Measurements from ENCODE around the gene MYOG. TPM values are rescaled to one million over a fixed set of nuclear protein-coding genes. Genes with fewer than 3 reads are reported as not detected.

MYOG gene
- total and polyA plus RNA-seq, 7 donors = 9.7 to 451 (median 160) TPM

DNA sequence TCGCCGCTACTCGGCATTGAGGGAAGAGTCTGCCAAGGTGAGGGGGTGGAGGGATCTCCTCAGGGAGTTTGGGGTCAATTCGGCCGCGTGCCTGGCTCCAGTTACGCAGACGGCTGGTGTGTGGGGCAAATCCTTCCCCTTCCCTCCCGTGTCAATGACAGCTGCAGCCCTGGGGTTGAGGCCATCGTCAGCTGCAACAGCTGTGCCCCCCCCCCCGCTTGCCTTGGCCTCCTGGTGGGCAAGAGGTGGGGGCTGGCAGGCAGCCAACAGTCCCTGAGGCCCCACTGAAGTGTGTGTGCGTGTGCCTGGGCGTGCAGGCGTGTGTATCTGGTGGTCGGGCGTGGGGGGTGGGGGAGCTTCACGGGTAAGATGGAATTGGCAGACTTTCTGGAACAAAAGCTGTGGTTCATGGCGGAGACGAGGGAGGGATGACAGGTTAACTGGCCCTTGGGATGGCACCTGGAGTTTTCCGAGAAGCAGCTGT, 33.9 kb downstream of the MYOG start:
- H3K9me3 ChIP-seq = no peaks in the 10 kb centered on the region
- peaks cover 0 to 82% of the 10 kb centered on the region in 2 donors for H3K36me3 ChIP-seq (ENCODE audit: insufficient read depth in 1 of 2, low read depth in 1 of 2)
- no peak overlapping the region for H3K27ac ChIP-seq
- WGBS, 3 donors = 28 to 41% (median 28%) methylated on average over 16 to 20 of the region's 20 CpGs
- DNase-seq = peak; percentile 65 to 69
- TF ChIP-seq, protein P1, sequence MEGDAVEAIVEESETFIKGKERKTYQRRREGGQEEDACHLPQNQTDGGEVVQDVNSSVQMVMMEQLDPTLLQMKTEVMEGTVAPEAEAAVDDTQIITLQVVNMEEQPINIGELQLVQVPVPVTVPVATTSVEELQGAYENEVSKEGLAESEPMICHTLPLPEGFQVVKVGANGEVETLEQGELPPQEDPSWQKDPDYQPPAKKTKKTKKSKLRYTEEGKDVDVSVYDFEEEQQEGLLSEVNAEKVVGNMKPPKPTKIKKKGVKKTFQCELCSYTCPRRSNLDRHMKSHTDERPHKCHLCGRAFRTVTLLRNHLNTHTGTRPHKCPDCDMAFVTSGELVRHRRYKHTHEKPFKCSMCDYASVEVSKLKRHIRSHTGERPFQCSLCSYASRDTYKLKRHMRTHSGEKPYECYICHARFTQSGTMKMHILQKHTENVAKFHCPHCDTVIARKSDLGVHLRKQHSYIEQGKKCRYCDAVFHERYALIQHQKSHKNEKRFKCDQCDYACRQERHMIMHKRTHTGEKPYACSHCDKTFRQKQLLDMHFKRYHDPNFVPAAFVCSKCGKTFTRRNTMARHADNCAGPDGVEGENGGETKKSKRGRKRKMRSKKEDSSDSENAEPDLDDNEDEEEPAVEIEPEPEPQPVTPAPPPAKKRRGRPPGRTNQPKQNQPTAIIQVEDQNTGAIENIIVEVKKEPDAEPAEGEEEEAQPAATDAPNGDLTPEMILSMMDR (IDR thresholded peaks at IDR 0.05) = no peak
- no peaks in the 10 kb centered on the region for H3K27me3 ChIP-seq (ENCODE audit: insufficient read depth in 3 of 3, low read length in 2 of 3)
- H3K4me1 ChIP-seq = peaks cover 7% of the 10 kb centered on the region
- peak; percentile 50 to 90 (median 75) for ATAC-seq
- intact Hi-C loops (cut with DNase I) = no loop called here
- no peak overlapping the region for H3K4me3 ChIP-seq

DNA sequence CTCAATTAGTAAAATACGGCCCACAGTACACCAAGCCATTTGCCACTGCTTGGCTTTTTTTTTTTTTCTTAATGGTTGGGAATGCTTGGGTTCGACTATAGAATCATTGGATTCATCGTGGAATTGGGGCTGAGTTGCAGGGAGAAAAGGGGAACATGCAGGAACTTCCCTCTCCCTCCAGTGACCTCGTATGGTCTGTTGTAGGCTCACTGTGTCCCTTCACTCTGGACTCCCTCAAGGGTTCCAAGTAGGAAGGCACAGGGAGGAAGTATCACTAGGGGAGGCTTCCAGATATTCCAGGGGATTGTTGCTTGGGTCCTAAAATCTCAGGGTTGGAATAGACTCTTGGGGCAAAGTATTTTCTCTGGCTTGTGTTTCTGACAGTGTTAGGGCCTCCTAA, 35.0 kb downstream of the MYOG start:
- Histone ChIP-seq H3K27ac (no peak overlapping the region), H3K4me3 (no peak overlapping the region), H3K9me3 (no peaks in the 10 kb centered on the region), H3K36me3 (ENCODE audit: insufficient read depth in 1 of 2, low read depth in 1 of 2) (peaks cover 0 to 82% of the 10 kb centered on the region in 2 donors), H3K27me3 (ENCODE audit: insufficient read depth in 3 of 3, low read length in 2 of 3) (no peaks in the 10 kb centered on the region), H3K4me1 (peaks cover 7% of the 10 kb centered on the region)
- ATAC-seq (no peak), DNase-seq (no peak)
- intact Hi-C loops (cut with DNase I) = no loop called here
- WGBS, 3 donors = 83 to 90% (median 88%) methylated on average over 4 of the region's 4 CpGs
- TF ChIP-seq, protein P1 (IDR thresholded peaks at IDR 0.05) = no peak

DNA sequence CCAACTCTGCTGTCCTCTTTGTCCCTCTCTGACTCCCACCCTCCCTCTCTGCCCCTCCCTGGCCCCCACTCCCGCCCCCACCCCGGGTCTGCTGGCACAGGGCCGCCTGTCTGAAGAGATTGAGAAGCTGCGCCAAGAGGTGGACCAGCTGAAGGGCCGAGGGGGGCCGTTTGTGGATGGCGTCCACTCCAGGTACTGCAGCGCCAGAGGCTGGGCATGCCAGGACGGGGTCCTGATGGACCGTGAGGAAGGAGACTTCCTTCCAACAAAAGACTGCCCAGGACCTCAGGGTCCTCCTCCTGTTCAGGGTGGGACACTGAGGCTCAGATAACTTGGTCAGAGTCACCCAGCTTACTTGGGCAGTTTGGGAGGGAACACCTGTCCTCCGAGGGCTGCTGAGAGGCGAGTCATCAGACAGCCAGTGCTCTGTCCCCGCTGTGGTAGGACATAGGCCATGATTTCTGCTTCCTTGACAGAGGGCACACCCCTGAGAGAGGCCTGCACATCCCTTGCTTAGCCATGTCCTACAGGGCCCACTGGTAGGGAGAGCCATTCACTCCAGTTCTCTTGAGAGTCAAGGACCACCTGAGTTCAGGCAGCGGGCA, 36.1 kb downstream of the MYOG start:
- Histone ChIP-seq H3K4me1 (peaks cover 7% of the 10 kb centered on the region), H3K9me3 (no peaks in the 10 kb centered on the region), H3K27me3 (ENCODE audit: insufficient read depth in 3 of 3, low read length in 2 of 3) (no peaks in the 10 kb centered on the region), H3K27ac (no peak overlapping the region), H3K36me3 (ENCODE audit: insufficient read depth in 1 of 2, low read depth in 1 of 2) (peaks cover 0 to 82% of the 10 kb centered on the region in 2 donors), H3K4me3 (no peak overlapping the region)
- WGBS, 3 donors = 75 to 89% (median 76%) methylated on average over 12 to 14 of the region's 14 CpGs
- TF ChIP-seq, protein P1 (IDR thresholded peaks at IDR 0.05) = no peak
- DNase-seq (no peak), ATAC-seq (peak in 1 of 4 donors; percentile 36)
- intact Hi-C loops (cut with DNase I) = no loop called here

DNA sequence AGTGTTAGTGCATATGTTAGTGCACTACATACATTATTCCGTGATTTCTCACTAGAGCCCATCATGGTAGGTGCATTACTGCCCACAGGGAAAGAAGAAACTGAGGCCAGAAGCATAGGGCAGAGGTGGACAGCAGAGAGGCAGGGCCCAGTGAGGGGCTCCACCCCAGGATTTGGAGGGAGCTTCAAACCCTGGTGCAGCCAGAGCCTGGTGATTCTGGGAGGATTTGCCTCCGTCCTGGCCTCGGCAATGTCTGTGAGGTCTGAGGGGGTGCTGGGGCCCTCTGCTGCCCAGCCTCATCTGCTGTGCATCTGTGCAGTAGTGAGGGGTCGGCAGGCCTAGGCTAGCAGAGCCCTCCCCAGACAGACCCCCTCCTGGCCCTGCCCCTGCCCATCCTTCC, 36.7 kb downstream of the MYOG start:
- Histone ChIP-seq H3K4me1 (peaks cover 7% of the 10 kb centered on the region), H3K27me3 (ENCODE audit: insufficient read depth in 3 of 3, low read length in 2 of 3) (no peaks in the 10 kb centered on the region), H3K27ac (no peak overlapping the region), H3K9me3 (no peaks in the 10 kb centered on the region), H3K36me3 (ENCODE audit: insufficient read depth in 1 of 2, low read depth in 1 of 2) (peaks cover 0 to 83% of the 10 kb centered on the region in 2 donors), H3K4me3 (no peak overlapping the region)
- WGBS, 3 donors = 82 to 87% (median 86%) methylated on average over 3 to 4 of the region's 4 CpGs
- no peak for DNase-seq
- TF ChIP-seq, protein P1 (IDR thresholded peaks at IDR 0.05) = no peak
- no peak for ATAC-seq
- intact Hi-C loops (cut with DNase I) = no loop called here
